Cardiac muscle cell (in vitro differentiated cells and primary cell): ENCODE measurements around the gene SLC25A12. TPM values are rescaled to one million over a fixed set of nuclear protein-coding genes. Genes with fewer than 3 reads are reported as not detected.

Source experiments
- DNase-seq, 2 donors: peaks; one replicate each; pipeline versions ENCODE4 v3.0.0 to v3.0.0-alpha.2; 2010 to 2017; ENCODE audit warnings: low read depth in 1 of 2, low spot score in 1 of 2
- H3K27ac ChIP-seq: fragments of 200-600 bp; sonication (generic); 2 replicates; pipeline ENCODE4 v1.5.1; 2016
- H3K27me3 ChIP-seq: fragments of 200-600 bp; sonication (generic); 2 replicates; pipeline ENCODE4 v1.6.0; 2016; ENCODE audit warnings: control low read depth
- H3K36me3 ChIP-seq: fragments of 200-600 bp; sonication (generic); 2 replicates; pipeline ENCODE4 v1.5.1; 2016; ENCODE audit warnings: control low read depth
- H3K4me1 ChIP-seq: fragments of 200-600 bp; sonication (generic); 2 replicates; pipeline ENCODE4 v1.8.1; 2017; ENCODE audit warnings: low read depth, mild to moderate bottlenecking, mixed run types
- H3K4me3 ChIP-seq: fragments of 200-600 bp; sonication (generic); 2 replicates; pipeline ENCODE4 v1.5.1; 2016; ENCODE audit warnings: mild to moderate bottlenecking
- H3K9me3 ChIP-seq: fragments of 200-600 bp; sonication (generic); 2 replicates; pipeline ENCODE4 v1.5.1; 2017; ENCODE audit warnings: low read depth, mild to moderate bottlenecking, control low read depth
- polyA plus RNA-seq: library from polyadenylated mRNA; unstranded; fragments of >200 nt; fragmentation: Nextera tagmentation; extraction: Ambion mirVana; gene quantifications from 2 replicates; pipeline ENCODE4 v1.2.1, GENCODE V29; 2016
- total RNA-seq: library from RNA; depleted of rRNA; stranded (reverse); fragments of >200 nt; gene quantifications from 2 replicates; pipeline ENCODE4 v1.2.3, GENCODE V29; 2016
- TF ChIP-seq, protein P1 (sequence below): IDR thresholded peaks from 2 replicates; pipeline ENCODE4 v1.5.1; 2012; ENCODE audit warnings: low read depth, mild to moderate bottlenecking, low read length

SLC25A12 gene
- total and polyA plus RNA-seq, 2 experiments from 2014 or later, result 25.5 to 53.3 TPM

GRCh38 chr2:171895786-171896185, 1.7 kb upstream of the SLC25A12 start:
- Histone ChIP-seq H3K36me3 (no peaks in the 10 kb centered on the region), H3K4me1 (peaks cover 6% of the 10 kb centered on the region), H3K9me3 (no peaks in the 10 kb centered on the region), H3K27me3 (no peaks in the 10 kb centered on the region), H3K27ac (no peak overlapping the region), H3K4me3 (no peak overlapping the region)
- TF ChIP-seq, protein P1, sequence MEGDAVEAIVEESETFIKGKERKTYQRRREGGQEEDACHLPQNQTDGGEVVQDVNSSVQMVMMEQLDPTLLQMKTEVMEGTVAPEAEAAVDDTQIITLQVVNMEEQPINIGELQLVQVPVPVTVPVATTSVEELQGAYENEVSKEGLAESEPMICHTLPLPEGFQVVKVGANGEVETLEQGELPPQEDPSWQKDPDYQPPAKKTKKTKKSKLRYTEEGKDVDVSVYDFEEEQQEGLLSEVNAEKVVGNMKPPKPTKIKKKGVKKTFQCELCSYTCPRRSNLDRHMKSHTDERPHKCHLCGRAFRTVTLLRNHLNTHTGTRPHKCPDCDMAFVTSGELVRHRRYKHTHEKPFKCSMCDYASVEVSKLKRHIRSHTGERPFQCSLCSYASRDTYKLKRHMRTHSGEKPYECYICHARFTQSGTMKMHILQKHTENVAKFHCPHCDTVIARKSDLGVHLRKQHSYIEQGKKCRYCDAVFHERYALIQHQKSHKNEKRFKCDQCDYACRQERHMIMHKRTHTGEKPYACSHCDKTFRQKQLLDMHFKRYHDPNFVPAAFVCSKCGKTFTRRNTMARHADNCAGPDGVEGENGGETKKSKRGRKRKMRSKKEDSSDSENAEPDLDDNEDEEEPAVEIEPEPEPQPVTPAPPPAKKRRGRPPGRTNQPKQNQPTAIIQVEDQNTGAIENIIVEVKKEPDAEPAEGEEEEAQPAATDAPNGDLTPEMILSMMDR, result no peak
- peak in 1 of 2 donors; percentile 26 for DNase-seq

GRCh38 chr2:171894612-171894947, 536 bp upstream of the SLC25A12 start:
- no peak for DNase-seq
- TF ChIP-seq, protein P1, result no peak
- Histone ChIP-seq H3K4me3 (peak overlapping the region; percentile 71), H3K9me3 (no peaks in the 10 kb centered on the region), H3K27me3 (no peaks in the 10 kb centered on the region), H3K27ac (peak overlapping the region; percentile 46), H3K36me3 (peaks cover 5% of the 10 kb centered on the region), H3K4me1 (peaks cover 6% of the 10 kb centered on the region)

DNA sequence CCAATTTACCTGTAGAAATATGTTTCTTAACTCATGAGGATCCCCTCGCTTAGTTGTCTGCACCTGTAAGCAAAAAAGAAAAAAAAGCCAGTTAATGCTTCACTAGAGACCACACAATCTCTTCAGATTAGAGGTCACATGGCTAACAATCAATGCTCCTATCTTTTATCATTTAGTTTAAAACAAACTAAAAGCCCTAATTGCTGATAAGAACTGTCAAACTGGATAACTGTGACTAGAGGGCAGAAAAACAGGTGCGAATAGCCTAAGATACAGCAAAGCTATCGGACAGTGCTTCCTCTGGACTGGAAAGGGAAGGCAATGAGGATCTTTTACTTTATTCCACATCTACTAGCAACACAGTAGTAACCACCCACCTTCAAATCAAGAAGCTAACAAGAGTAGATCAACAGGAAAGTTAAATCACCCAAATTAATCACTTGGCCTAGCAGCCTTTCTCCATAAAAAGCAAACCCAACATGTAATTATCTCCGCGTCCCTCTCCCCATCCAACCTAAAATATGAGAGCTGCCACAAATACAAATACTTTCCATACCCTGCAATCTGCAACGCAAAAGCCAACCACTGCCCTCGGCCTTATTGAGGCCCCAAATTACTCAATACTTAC, 734 bp downstream of the SLC25A12 start:
- peaks cover 6% of the 10 kb centered on the region for H3K4me1 ChIP-seq
- no peaks in the 10 kb centered on the region for H3K9me3 ChIP-seq
- H3K36me3 ChIP-seq, result peaks cover 5% of the 10 kb centered on the region
- H3K27ac ChIP-seq, result peak overlapping the region; percentile 5
- DNase-seq, result no peak
- TF ChIP-seq, protein P1, result no peak
- no peaks in the 10 kb centered on the region for H3K27me3 ChIP-seq
- peak overlapping the region; percentile 71 for H3K4me3 ChIP-seq

- TF ChIP-seq, protein P1, result no peak
- no peak for DNase-seq
- Histone ChIP-seq H3K36me3 (peaks cover 14% of the 10 kb centered on the region), H3K27me3 (no peaks in the 10 kb centered on the region), H3K27ac (no peak overlapping the region), H3K9me3 (no peaks in the 10 kb centered on the region), H3K4me1 (peaks cover 6% of the 10 kb centered on the region), H3K4me3 (no peak overlapping the region)
Measured at GRCh38 chr2:171889808-171890207, 4.2 kb downstream of the SLC25A12 start.

- no peak overlapping the region for H3K4me3 ChIP-seq
- no peaks in the 10 kb centered on the region for H3K9me3 ChIP-seq
- TF ChIP-seq, protein P1, result no peak
- peaks cover 6% of the 10 kb centered on the region for H3K4me1 ChIP-seq
- H3K27me3 ChIP-seq, result no peaks in the 10 kb centered on the region
- peaks cover 14% of the 10 kb centered on the region for H3K36me3 ChIP-seq
- peak in 1 of 2 donors; percentile 9 for DNase-seq
- H3K27ac ChIP-seq, result no peak overlapping the region
Measured at GRCh38 chr2:171889333-171889732, 4.7 kb downstream of the SLC25A12 start.
